ENCODE measurements around the gene PXDN. TPM values are rescaled to one million over a fixed set of nuclear protein-coding genes. Genes with fewer than 3 reads are reported as not detected.

The PXDN gene
- total and polyA plus RNA-seq, 2 of the 13 experiments (the other 11 are each of a cell fraction or from before 2014, with no cell fraction given): not detected

DNA sequence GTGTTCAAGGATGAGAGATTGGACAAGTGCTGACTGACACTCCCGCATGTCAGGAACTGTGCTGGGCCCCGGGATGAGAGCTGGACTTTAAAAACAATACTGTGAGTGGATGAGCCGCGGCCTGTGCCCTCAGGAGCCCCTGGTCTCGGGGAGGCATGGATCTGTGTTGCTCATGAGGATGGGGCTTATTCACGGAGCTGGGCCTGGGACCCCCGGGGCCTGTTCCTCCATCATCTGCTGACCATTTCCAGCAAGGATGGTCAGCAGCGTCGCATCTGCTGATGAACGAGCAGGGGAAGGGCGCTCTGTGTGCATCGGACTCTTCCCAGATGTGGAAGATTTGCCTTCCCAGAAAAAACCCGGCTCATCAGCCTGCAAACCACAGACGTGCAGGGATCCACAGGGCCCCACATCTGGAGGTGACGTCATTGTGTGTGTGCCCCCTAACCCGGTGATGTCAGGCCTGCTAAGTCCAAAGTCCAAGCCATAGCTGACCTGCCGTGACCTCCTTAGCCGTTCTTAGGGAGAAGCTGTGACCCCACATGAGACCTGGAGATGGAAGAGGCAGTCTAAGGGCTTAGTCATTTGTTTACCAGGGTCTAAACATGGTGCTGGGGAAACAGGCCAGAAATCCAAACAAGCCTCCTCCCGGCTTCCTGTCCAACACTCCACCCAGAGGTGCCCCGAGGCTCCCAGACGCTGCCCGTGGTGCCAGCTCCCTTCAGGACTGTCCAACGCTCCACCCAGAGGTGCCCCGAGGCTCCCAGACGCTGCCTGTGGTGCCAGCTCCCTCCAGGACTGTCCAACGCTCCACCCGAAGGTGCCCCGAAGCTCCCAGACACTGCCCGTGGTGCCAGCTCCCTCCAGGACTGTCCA lies 143.9 kb downstream of the PXDN start:
- ATAC-seq (no peak), DNase-seq (ENCODE audit: low spot score) (no peak), FAIRE-seq (no peak)
- Histone ChIP-seq H3K9me3 (ENCODE audit: low read length) (peaks cover 21% of the 10 kb centered on the region), H3K36me3 (replicated peaks in 1 of 2; ENCODE audit: control insufficient read depth in 1 of 2, insufficient read depth in 2 of 2, low read length in 2 of 2) (no peaks in the 10 kb centered on the region), H3K4me1 (ENCODE audit: insufficient read depth, low read length) (peaks cover 19% of the 10 kb centered on the region), H3K27ac (ENCODE audit: extremely low read length, insufficient read depth, low read length) (no peak overlapping the region), H3K4me2 (ENCODE audit: low read depth, low read length) (0 out of 2 replicates have a peak overlapping the region, but pooled peaks have one; percentile 5), H3K27me3 (ENCODE audit: control insufficient read depth in 1 of 2, insufficient read depth in 2 of 2, low read length in 2 of 2) (peaks cover 0 to 13% of the 10 kb centered on the region in 2 experiments; a peak in 3 of 5 replicates), H3K79me2 (ENCODE audit: insufficient read depth, low read length) (no peaks in the 10 kb centered on the region), H3K9ac (ENCODE audit: insufficient read depth, low read depth, low read length) (no peak overlapping the region), H3K4me3 (replicated peaks in 1 of 3; ENCODE audit: insufficient read depth in 1 of 3, low read depth in 2 of 3, low read length in 3 of 3) (peak overlapping the region in 1 of 3 experiments; percentile 17; a peak in 1 of 6 replicates), H4K20me1 (ENCODE audit: insufficient read depth, low read length) (no peaks in the 10 kb centered on the region), H2AFZ (ENCODE audit: low read length) (no peak overlapping the region)
- no TSS peak for BruUV-seq (replicated peaks)
- POLR2A ChIA-PET: no interaction called here
- in situ Hi-C loops (cut with HindIII; ENCODE audit: extremely low pct_ligation_motif_present, low pct_unique_long_range_greater_than_20kb) (no loop called here), intact Hi-C loops (cut with micrococcal nuclease; ENCODE audit: unreplicated experiment) (no loop called here)
- 47% methylated on average over 16 of the region's 29 CpGs for WGBS (ENCODE audit: low lambda C conversion rate)
- CTCF ChIA-PET (ENCODE audit: low intra/inter-chr PET ratio, low total read pairs): no interaction called here
- TF ChIP-seq, protein P1, sequence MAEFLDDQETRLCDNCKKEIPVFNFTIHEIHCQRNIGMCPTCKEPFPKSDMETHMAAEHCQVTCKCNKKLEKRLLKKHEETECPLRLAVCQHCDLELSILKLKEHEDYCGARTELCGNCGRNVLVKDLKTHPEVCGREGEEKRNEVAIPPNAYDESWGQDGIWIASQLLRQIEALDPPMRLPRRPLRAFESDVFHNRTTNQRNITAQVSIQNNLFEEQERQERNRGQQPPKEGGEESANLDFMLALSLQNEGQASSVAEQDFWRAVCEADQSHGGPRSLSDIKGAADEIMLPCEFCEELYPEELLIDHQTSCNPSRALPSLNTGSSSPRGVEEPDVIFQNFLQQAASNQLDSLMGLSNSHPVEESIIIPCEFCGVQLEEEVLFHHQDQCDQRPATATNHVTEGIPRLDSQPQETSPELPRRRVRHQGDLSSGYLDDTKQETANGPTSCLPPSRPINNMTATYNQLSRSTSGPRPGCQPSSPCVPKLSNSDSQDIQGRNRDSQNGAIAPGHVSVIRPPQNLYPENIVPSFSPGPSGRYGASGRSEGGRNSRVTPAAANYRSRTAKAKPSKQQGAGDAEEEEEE (CRISPR knock-in tag; IDR thresholded peaks at IDR 0.05; ENCODE audit: borderline replicate concordance): no peak
- TF ChIP-seq ZNF75D (CRISPR knock-in tag; IDR thresholded peaks at IDR 0.05; ENCODE audit: borderline replicate concordance) (no peak), ATF7 (IDR thresholded peaks at IDR 0.05) (peak; percentile 99), ATF7 (CRISPR knock-in tag; IDR thresholded peaks at IDR 0.05) (no peak), JUND (CRISPR knock-in tag; IDR thresholded peaks at IDR 0.05) (peak; percentile 49; the same call in 1 of the 2 replicates), ARID2 (CRISPR knock-in tag; IDR thresholded peaks at IDR 0.05; ENCODE audit: borderline replicate concordance) (no peak), RFX5 (IDR thresholded peaks at IDR 0.05; ENCODE audit: low read depth, low read length) (no peak), ZNF777 (CRISPR knock-in tag; IDR thresholded peaks at IDR 0.05) (no peak), ZNF589 (CRISPR knock-in tag; conservative IDR thresholded peaks at IDR 0.05) (no peak), ADNP (CRISPR knock-in tag; IDR thresholded peaks at IDR 0.05) (no peak), ZBTB21 (CRISPR knock-in tag; IDR thresholded peaks at IDR 0.05) (0 out of 2 replicates have a peak, but pooled peaks have one; percentile 49)
- TF ChIP-seq, protein P2, sequence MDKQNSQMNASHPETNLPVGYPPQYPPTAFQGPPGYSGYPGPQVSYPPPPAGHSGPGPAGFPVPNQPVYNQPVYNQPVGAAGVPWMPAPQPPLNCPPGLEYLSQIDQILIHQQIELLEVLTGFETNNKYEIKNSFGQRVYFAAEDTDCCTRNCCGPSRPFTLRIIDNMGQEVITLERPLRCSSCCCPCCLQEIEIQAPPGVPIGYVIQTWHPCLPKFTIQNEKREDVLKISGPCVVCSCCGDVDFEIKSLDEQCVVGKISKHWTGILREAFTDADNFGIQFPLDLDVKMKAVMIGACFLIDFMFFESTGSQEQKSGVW (CRISPR knock-in tag; IDR thresholded peaks at IDR 0.05; ENCODE audit: borderline replicate concordance): no peak
- TF ChIP-seq, protein P3, sequence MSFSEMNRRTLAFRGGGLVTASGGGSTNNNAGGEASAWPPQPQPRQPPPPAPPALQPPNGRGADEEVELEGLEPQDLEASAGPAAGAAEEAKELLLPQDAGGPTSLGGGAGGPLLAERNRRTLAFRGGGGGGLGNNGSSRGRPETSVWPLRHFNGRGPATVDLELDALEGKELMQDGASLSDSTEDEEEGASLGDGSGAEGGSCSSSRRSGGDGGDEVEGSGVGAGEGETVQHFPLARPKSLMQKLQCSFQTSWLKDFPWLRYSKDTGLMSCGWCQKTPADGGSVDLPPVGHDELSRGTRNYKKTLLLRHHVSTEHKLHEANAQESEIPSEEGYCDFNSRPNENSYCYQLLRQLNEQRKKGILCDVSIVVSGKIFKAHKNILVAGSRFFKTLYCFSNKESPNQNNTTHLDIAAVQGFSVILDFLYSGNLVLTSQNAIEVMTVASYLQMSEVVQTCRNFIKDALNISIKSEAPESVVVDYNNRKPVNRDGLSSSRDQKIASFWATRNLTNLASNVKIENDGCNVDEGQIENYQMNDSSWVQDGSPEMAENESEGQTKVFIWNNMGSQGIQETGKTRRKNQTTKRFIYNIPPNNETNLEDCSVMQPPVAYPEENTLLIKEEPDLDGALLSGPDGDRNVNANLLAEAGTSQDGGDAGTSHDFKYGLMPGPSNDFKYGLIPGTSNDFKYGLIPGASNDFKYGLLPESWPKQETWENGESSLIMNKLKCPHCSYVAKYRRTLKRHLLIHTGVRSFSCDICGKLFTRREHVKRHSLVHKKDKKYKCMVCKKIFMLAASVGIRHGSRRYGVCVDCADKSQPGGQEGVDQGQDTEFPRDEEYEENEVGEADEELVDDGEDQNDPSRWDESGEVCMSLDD (CRISPR knock-in tag; IDR thresholded peaks at IDR 0.05; ENCODE audit: borderline replicate concordance): no peak
- TF ChIP-seq, protein P4, sequence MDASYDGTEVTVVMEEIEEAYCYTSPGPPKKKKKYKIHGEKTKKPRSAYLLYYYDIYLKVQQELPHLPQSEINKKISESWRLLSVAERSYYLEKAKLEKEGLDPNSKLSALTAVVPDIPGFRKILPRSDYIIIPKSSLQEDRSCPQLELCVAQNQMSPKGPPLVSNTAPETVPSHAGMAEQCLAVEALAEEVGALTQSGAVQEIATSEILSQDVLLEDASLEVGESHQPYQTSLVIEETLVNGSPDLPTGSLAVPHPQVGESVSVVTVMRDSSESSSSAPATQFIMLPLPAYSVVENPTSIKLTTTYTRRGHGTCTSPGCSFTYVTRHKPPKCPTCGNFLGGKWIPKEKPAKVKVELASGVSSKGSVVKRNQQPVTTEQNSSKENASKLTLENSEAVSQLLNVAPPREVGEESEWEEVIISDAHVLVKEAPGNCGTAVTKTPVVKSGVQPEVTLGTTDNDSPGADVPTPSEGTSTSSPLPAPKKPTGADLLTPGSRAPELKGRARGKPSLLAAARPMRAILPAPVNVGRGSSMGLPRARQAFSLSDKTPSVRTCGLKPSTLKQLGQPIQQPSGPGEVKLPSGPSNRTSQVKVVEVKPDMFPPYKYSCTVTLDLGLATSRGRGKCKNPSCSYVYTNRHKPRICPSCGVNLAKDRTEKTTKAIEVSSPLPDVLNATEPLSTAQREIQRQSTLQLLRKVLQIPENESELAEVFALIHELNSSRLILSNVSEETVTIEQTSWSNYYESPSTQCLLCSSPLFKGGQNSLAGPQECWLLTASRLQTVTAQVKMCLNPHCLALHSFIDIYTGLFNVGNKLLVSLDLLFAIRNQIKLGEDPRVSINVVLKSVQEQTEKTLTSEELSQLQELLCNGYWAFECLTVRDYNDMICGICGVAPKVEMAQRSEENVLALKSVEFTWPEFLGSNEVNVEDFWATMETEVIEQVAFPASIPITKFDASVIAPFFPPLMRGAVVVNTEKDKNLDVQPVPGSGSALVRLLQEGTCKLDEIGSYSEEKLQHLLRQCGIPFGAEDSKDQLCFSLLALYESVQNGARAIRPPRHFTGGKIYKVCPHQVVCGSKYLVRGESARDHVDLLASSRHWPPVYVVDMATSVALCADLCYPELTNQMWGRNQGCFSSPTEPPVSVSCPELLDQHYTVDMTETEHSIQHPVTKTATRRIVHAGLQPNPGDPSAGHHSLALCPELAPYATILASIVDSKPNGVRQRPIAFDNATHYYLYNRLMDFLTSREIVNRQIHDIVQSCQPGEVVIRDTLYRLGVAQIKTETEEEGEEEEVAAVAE (CRISPR knock-in tag; IDR thresholded peaks at IDR 0.05; ENCODE audit: borderline replicate concordance): no peak
